GM21360 (cell line): Measurements from ENCODE around the gene REM2.

ENCODE experiments used
- ATAC-seq: cut with Tn5 transposase; IDR thresholded peaks from one replicate; pipeline ENCODE4 v1.9.1; 2021; ENCODE audit warnings: mild to moderate bottlenecking, moderate library complexity; ENCODE audit not compliant: unreplicated experiment

Gene REM2, protein sequence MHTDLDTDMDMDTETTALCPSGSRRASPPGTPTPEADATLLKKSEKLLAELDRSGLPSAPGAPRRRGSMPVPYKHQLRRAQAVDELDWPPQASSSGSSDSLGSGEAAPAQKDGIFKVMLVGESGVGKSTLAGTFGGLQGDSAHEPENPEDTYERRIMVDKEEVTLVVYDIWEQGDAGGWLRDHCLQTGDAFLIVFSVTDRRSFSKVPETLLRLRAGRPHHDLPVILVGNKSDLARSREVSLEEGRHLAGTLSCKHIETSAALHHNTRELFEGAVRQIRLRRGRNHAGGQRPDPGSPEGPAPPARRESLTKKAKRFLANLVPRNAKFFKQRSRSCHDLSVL

DNA sequence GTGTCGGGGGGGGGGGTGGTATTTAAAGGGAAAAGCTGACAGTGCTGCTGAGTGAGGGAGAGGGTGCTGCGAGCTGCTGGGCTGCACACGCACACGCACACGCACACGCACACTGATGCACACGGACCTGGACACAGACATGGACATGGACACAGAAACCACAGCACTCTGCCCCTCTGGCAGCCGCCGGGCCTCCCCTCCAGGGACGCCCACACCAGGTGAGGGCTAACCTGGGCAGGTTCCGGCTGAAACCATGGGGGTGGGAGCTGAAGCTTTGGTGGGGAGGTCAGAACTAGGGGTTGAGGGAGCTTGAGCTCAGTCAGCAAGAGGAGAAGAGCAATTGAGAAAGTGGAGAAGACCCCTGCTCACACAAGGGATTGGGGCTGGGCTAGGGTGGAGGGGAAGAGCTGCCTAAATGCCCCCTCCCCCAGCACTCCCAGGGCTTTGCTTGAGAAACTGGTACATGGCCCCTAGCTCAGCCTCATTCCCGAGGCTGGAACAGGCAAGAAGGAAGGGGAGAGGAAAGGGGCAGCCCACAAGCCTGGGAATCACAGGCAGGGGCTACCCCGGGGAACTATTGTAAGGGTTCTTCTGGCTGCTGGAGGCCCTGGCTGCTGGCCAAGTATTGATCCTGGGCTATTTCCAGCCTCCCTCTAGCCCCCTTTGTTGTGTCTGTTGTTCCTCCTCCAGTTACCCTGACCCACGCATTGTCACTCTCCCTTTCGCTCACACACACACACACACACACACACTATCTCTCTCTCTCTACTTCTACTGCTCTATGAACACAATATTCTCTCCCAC, at the start of gene REM2:
Gene REM2 (plus strand): TSS at position 50 of the 804 bp plus-strand sequence. CDS start 66 bp downstream, at position 116.
- no peak for ATAC-seq

- no peak for ATAC-seq
These were observed 47.5 kb upstream of the REM2 start for GRCh38 chr14:22835505-22835904.

DNA sequence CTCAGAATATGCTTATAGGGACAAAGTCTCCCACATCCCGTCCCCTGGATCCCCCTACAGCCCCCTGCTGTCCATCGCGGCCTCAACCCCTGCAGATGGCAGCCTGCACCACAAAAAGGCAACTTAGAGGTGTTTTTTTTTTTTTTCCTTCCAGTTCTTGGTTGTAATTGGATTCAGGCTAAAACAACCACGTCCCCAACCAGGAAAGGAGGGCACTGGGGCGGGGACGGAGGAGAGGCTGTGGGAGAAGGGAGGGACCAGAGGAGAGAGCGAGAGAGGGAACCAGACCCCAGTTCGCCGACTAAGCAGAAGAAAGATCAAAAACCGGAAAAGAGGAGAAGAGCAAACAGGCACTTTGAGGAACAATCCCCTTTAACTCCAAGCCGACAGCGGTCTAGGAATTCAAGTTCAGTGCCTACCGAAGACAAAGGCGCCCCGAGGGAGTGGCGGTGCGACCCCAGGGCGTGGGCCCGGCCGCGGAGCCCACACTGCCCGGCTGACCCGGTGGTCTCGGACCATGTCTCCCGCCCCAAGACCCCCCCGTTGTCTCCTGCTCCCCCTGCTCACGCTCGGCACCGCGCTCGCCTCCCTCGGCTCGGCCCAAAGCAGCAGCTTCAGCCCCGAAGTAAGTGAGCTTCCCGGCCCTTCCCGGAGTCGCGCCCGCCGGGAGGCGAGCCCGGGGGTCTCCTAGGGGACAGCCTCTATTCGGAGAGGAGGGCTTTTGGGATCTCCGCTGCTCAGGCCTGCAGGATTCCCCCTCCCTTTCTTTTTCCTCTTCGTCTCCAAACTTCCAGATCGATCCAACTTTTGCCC, 46.5 kb upstream of the REM2 start, which contains the start of gene MMP14:
Gene MMP14 (plus strand): TSS at position 285 of the 813 bp plus-strand sequence. CDS start 233 bp downstream, at position 518.
- ATAC-seq = no peak

DNA sequence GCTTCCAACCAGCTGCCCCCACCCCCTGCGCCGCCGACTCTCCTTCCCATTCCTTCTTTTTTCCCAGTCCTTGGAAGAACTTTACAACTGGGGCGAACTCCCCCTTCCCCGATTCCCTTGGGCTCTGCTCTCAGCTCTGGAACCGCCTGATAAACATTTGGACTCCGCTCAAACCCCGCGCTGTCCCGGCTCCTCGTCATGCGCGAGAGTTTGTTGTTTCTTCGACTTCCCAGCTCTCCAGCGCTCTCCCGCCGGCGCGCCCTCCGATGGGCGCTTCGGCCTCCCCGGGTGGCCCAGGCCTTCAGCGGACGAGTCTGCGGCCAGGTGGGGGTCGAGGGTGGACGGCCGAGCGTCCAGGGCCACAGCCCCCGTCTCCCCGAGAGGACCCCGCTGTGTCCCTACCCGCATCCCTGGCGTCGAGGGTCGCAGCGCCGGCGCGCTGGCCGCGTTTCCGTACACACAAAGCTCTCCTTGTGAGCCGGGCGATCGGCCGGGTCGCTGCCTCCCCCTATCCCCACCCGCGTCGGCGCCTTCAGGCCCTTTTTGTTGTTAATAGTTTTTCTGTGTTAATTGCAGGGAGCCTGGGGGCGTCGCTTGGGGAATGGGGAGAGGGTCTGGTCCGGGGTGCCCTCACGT, 45.8 kb upstream of the REM2 start:
- no peak for ATAC-seq

DNA sequence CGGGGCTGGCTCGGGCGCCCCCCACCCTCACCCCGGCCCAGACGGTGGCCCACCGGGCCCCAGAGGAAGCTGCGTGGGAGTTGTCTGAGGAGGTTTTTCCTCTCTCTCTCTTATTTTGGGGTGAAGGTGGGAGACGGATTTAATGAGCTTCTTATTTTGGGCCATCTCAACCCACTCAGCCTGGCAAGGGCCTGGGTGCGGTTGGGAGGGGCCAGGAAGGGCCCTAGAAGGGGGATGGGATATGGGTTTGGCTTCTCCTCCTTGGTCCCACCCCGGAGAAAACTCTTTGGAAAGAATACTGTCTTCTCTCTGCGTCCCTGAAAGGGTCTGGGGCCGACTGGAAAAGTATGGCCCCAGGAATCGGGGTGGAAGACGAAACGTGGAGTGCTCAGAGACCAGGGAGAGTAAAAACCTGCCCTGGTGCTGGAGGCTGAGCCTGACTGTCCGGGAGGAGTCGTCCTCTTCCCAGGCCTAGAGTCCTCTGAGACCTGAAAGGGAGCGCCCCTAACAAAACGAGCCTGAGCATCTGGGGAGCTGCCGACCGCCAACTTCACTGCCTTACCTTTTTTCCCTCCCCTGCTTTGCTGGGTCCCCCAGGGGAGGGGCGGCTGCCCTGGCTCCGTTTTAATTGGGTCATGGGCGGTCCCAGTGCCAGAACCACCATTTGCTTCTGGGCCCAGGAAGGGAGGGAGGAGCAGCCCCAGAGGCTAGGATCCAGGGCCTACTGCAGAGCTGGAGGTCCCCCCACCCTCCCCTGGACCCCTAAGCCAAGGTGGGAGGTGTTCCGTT, 45.1 kb upstream of the REM2 start:
- no peak for ATAC-seq

- no peak for ATAC-seq
These were observed 44.4 kb upstream of the REM2 start for GRCh38 chr14:22838631-22839041.

- ATAC-seq = no peak
These were observed 43.8 kb upstream of the REM2 start for GRCh38 chr14:22839159-22839779.

DNA sequence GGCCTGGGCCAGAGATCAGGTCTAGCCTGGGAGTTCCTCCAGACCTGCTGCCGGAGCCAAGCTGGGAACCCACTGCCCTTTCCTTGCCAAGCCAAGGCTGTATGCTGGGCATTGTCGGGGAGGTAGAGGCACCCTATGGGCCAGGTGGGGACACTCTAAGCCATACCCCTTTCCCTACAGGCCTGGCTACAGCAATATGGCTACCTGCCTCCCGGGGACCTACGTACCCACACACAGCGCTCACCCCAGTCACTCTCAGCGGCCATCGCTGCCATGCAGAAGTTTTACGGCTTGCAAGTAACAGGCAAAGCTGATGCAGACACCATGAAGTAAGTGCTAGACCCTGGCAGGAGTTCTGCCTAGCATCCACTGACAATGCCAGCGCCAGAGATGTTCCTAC, 41.7 kb upstream of the REM2 start:
- ATAC-seq = no peak

DNA sequence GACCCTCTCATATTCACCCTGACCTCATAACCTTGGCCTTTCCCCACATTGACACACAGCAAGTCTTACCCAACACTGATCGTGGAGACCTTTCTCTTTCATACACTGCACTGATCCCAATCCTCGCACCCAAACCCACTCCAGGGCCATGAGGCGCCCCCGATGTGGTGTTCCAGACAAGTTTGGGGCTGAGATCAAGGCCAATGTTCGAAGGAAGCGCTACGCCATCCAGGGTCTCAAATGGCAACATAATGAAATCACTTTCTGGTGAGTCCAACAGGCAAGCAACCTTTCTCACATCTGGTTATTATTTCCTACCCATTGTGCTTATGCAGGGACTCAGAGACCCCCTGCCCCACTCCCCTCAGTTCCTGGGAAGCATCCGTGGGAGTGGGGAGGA, 41.3 kb upstream of the REM2 start:
- ATAC-seq = no peak

DNA sequence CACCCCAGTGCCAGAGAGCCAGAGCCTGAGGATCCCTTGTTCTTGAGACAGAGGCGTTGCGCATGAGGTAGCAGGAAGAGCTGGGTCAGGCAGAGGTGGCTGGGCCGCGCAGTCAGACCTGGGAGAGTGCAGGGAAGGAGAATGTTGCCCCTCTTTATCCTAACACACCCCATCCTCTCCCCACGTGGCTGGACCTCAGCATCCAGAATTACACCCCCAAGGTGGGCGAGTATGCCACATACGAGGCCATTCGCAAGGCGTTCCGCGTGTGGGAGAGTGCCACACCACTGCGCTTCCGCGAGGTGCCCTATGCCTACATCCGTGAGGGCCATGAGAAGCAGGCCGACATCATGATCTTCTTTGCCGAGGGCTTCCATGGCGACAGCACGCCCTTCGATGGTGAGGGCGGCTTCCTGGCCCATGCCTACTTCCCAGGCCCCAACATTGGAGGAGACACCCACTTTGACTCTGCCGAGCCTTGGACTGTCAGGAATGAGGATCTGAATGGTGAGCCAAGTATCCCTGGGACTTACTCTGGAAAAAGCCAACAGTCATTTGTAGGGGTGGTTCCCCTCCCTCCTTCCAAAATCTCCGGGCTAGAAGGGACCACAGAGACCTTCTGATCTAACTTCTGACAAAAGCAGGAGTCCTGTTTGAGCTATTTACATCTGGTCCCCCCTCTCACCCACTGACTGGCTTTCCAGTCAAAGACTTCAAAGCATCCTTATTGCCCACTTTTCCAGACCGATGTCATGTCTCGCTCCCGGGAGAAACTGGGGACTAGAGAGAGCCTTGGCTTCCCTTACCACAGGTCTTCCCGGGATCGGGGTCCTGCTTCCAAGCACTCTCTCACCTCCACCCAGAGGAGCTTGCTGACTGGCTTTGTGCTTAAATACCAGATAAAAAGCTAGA, 40.6 kb upstream of the REM2 start:
- ATAC-seq = no peak

DNA sequence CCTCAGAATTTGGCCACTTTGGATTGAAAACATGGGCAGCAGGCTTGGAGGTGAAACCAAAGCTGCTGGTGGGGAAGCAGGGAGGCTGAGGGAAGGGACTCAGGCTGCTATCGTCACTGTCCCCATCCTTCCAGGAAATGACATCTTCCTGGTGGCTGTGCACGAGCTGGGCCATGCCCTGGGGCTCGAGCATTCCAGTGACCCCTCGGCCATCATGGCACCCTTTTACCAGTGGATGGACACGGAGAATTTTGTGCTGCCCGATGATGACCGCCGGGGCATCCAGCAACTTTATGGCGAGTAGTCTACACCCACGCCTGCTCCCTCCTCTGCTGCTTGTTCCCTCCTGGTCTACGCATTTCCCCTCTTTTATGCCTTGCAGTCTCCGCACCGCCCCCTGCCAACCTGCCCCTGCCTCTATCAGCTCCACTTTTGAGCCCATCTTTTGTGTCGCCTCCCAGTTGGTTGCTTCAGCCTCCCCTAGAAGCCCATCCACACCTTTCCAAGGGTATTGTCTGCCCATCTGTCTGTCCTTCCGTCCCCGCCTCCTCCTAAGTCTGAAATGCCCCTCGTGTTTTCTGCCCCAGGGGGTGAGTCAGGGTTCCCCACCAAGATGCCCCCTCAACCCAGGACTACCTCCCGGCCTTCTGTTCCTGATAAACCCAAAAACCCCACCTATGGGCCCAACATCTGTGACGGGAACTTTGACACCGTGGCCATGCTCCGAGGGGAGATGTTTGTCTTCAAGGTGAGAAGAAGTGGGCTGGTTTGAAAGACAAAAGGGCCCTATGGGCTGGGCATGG, 39.7 kb upstream of the REM2 start:
- no peak for ATAC-seq

DNA sequence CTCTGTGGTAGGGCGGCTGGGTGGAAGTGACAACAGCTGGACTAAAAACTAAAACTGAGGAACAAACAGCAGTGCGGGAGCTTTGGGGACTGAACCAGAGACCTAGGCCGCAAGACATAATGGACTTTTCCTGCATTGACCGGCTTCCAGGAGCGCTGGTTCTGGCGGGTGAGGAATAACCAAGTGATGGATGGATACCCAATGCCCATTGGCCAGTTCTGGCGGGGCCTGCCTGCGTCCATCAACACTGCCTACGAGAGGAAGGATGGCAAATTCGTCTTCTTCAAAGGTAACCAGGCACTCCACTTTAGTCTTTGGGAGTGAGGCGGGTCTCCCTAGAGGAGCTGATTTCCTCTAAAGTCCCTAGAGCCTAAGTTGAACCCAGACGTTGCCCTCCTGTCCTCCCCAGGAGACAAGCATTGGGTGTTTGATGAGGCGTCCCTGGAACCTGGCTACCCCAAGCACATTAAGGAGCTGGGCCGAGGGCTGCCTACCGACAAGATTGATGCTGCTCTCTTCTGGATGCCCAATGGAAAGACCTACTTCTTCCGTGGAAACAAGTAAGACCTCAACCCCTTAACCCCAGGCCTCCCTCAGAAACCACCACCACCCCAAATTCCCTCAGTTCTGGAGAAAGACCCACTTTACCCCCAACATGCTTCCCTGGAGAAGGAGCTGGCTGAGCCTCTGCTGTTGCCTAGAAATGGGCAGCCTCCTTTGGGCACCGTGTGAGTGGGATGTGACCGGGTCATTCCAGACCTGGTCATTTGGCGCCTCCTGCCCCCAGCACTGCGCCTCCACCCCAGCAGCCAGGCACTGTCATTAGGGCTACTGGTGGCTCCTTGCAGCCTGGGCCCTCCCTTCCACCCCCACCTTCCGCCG, 38.6 kb upstream of the REM2 start:
- ATAC-seq = no peak

- ATAC-seq = no peak
These were observed 38.0 kb upstream of the REM2 start for GRCh38 chr14:22845103-22845394.

DNA sequence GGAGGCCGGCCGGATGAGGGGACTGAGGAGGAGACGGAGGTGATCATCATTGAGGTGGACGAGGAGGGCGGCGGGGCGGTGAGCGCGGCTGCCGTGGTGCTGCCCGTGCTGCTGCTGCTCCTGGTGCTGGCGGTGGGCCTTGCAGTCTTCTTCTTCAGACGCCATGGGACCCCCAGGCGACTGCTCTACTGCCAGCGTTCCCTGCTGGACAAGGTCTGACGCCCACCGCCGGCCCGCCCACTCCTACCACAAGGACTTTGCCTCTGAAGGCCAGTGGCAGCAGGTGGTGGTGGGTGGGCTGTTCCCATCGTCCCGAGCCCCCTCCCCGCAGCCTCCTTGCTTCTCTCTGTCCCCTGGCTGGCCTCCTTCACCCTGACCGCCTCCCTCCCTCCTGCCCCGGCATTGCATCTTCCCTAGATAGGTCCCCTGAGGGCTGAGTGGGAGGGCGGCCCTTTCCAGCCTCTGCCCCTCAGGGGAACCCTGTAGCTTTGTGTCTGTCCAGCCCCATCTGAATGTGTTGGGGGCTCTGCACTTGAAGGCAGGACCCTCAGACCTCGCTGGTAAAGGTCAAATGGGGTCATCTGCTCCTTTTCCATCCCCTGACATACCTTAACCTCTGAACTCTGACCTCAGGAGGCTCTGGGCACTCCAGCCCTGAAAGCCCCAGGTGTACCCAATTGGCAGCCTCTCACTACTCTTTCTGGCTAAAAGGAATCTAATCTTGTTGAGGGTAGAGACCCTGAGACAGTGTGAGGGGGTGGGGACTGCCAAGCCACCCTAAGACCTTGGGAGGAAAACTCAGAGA, 37.0 kb upstream of the REM2 start:
- no peak for ATAC-seq

- ATAC-seq = no peak
These were observed 36.2 kb upstream of the REM2 start for GRCh38 chr14:22846811-22847307.
